ENCODE measurements around the gene RARG. TPM values are rescaled to one million over a fixed set of nuclear protein-coding genes. Genes with fewer than 3 reads are reported as not detected.

Gene RARG
- total and polyA plus RNA-seq, 2 donors = 4.6 to 8.5 TPM

DNA sequence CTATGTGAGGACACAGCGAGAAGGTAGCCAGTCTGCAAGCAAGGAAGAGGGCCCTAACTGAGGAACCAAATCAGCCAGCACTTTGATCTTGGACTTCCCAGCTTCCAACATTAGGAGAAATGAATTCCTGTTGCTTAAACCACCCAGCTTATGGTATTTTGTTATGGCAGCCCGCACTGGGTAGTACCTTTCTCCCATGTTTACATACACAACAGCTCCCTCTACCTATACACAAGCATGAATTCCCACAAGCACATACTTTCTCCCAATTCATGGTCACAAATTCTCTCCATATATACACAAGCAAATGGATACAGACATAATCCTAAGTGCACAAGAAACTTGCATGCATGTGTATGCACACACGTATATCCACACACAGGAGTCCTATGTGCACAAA is 32.3 kb downstream of the RARG start:
- no peak for DNase-seq (ENCODE audit: low read depth in 6 of 9, low spot score in 9 of 9)

GRCh38 chr12:53198486-53199110 is 33.4 kb downstream of the RARG start:
- H3K36me3 ChIP-seq (ENCODE audit: control insufficient read depth in 2 of 2, insufficient read depth in 2 of 2, low read length in 1 of 2) = peaks cover 0 to 8% of the 10 kb centered on the region in 2 donors
- no peak overlapping the region for H3K4me3 ChIP-seq (ENCODE audit: low read length in 2 of 2)
- H3K9me3 ChIP-seq (ENCODE audit: control insufficient read depth in 2 of 2, insufficient read depth in 1 of 2, low read length in 1 of 2) = no peaks in the 10 kb centered on the region
- no peaks in the 10 kb centered on the region for H3K27me3 ChIP-seq (ENCODE audit: control insufficient read depth in 2 of 2, insufficient read depth in 1 of 2, low read length in 1 of 2)
- peaks cover 8 to 42% of the 10 kb centered on the region in 2 donors for H3K4me1 ChIP-seq (ENCODE audit: control insufficient read depth in 2 of 2, insufficient read depth in 2 of 2, low read length in 2 of 2)
- whole genome bisulfite sequencing = 30% methylated on average over 5 of the region's 5 CpGs
- H3K27ac ChIP-seq (ENCODE audit: low read depth in 1 of 2, low read length in 1 of 2) = peak overlapping the region; percentile 50 to 62
- peak in 2 of 9 donors; percentile 34 to 71 for DNase-seq (ENCODE audit: low read depth in 6 of 9, low spot score in 9 of 9)

More for the DNA sequence above, 32.3 kb downstream of the RARG start:
- Histone ChIP-seq H3K27me3 (ENCODE audit: control insufficient read depth in 2 of 2, insufficient read depth in 1 of 2, low read length in 1 of 2) (no peaks in the 10 kb centered on the region), H3K9me3 (ENCODE audit: control insufficient read depth in 2 of 2, insufficient read depth in 1 of 2, low read length in 1 of 2) (no peaks in the 10 kb centered on the region), H3K4me3 (ENCODE audit: low read length in 2 of 2) (no peak overlapping the region), H3K4me1 (ENCODE audit: control insufficient read depth in 2 of 2, insufficient read depth in 2 of 2, low read length in 2 of 2) (peaks cover 8 to 42% of the 10 kb centered on the region in 2 donors), H3K27ac (ENCODE audit: low read depth in 1 of 2, low read length in 1 of 2) (no peak overlapping the region), H3K36me3 (ENCODE audit: control insufficient read depth in 2 of 2, insufficient read depth in 2 of 2, low read length in 1 of 2) (peaks cover 0 to 8% of the 10 kb centered on the region in 2 donors)
- 99% methylated on average over 3 of the region's 3 CpGs for WGBS

GRCh38 chr12:53197011-53197640 is 34.9 kb downstream of the RARG start:
- no peak for DNase-seq (ENCODE audit: low read depth in 6 of 9, low spot score in 9 of 9)
- H3K9me3 ChIP-seq (ENCODE audit: control insufficient read depth in 2 of 2, insufficient read depth in 1 of 2, low read length in 1 of 2) = no peaks in the 10 kb centered on the region
- H3K36me3 ChIP-seq (ENCODE audit: control insufficient read depth in 2 of 2, insufficient read depth in 2 of 2, low read length in 1 of 2) = peaks cover 5 to 16% of the 10 kb centered on the region in 2 donors
- no peak overlapping the region for H3K4me3 ChIP-seq (ENCODE audit: low read length in 2 of 2)
- no peaks in the 10 kb centered on the region for H3K27me3 ChIP-seq (ENCODE audit: control insufficient read depth in 2 of 2, insufficient read depth in 1 of 2, low read length in 1 of 2)
- H3K27ac ChIP-seq (ENCODE audit: low read depth in 1 of 2, low read length in 1 of 2) = no peak overlapping the region
- peaks cover 8 to 44% of the 10 kb centered on the region in 2 donors for H3K4me1 ChIP-seq (ENCODE audit: control insufficient read depth in 2 of 2, insufficient read depth in 2 of 2, low read length in 2 of 2)
- 94% methylated on average over 19 of the region's 19 CpGs for WGBS

DNA sequence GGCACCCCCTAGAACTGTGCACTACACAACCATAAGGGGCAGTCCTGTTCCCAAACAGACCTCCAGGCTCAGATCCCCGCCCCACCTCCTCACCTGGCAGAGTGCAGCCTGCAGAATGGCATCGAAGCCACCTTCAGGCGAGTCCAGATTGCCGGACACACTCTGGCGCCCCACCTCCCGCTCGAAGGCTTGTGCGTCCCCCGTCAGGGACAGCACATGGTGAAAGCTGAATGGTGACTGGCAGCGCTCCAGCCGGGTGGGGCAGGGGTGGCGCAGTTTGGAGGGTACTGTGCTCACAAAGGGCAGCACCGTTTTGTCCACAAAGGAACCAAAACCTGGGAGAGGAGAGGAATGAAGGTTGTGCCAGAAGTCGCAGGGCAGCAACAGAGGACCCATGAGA is 35.5 kb downstream of the RARG start:
- WGBS = 96% methylated on average over 14 of the region's 14 CpGs
- Histone ChIP-seq H3K4me1 (ENCODE audit: control insufficient read depth in 2 of 2, insufficient read depth in 2 of 2, low read length in 2 of 2) (peaks cover 8 to 44% of the 10 kb centered on the region in 2 donors), H3K36me3 (ENCODE audit: control insufficient read depth in 2 of 2, insufficient read depth in 2 of 2, low read length in 1 of 2) (peaks cover 12 to 22% of the 10 kb centered on the region in 2 donors)

GRCh38 chr12:53195516-53196420 is 36.2 kb downstream of the RARG start:
- no peak overlapping the region for H3K27ac ChIP-seq (ENCODE audit: low read depth in 1 of 2, low read length in 1 of 2)
- H3K4me3 ChIP-seq (ENCODE audit: low read length in 2 of 2) = no peak overlapping the region
- H3K36me3 ChIP-seq (ENCODE audit: control insufficient read depth in 2 of 2, insufficient read depth in 2 of 2, low read length in 1 of 2) = peaks cover 19 to 29% of the 10 kb centered on the region in 2 donors
- 97% methylated on average over 10 of the region's 10 CpGs for WGBS
- H3K4me1 ChIP-seq (ENCODE audit: control insufficient read depth in 2 of 2, insufficient read depth in 2 of 2, low read length in 2 of 2) = peaks cover 5 to 38% of the 10 kb centered on the region in 2 donors
- DNase-seq (ENCODE audit: low read depth in 6 of 9, low spot score in 9 of 9) = no peak
- H3K9me3 ChIP-seq (ENCODE audit: control insufficient read depth in 2 of 2, insufficient read depth in 1 of 2, low read length in 1 of 2) = no peaks in the 10 kb centered on the region
- no peaks in the 10 kb centered on the region for H3K27me3 ChIP-seq (ENCODE audit: control insufficient read depth in 2 of 2, insufficient read depth in 1 of 2, low read length in 1 of 2)

More for the DNA sequence above, 35.5 kb downstream of the RARG start:
- DNase-seq (ENCODE audit: low read depth in 6 of 9, low spot score in 9 of 9) = no peak
- Histone ChIP-seq H3K27me3 (ENCODE audit: control insufficient read depth in 2 of 2, insufficient read depth in 1 of 2, low read length in 1 of 2) (no peaks in the 10 kb centered on the region), H3K4me3 (ENCODE audit: low read length in 2 of 2) (no peak overlapping the region), H3K9me3 (ENCODE audit: control insufficient read depth in 2 of 2, insufficient read depth in 1 of 2, low read length in 1 of 2) (no peaks in the 10 kb centered on the region), H3K27ac (ENCODE audit: low read depth in 1 of 2, low read length in 1 of 2) (no peak overlapping the region)

- Histone ChIP-seq H3K27ac (ENCODE audit: low read depth in 1 of 2, low read length in 1 of 2) (no peak overlapping the region), H3K4me1 (ENCODE audit: control insufficient read depth in 2 of 2, insufficient read depth in 2 of 2, low read length in 2 of 2) (peaks cover 5 to 33% of the 10 kb centered on the region in 2 donors), H3K27me3 (ENCODE audit: control insufficient read depth in 2 of 2, insufficient read depth in 1 of 2, low read length in 1 of 2) (no peaks in the 10 kb centered on the region), H3K36me3 (ENCODE audit: control insufficient read depth in 2 of 2, insufficient read depth in 2 of 2, low read length in 1 of 2) (peaks cover 19 to 34% of the 10 kb centered on the region in 2 donors), H3K4me3 (ENCODE audit: low read length in 2 of 2) (no peak overlapping the region), H3K9me3 (ENCODE audit: control insufficient read depth in 2 of 2, insufficient read depth in 1 of 2, low read length in 1 of 2) (no peaks in the 10 kb centered on the region)
- 100% methylated on average over 1 of the region's 1 CpG for WGBS
- no peak for DNase-seq (ENCODE audit: low read depth in 6 of 9, low spot score in 9 of 9)
These were observed 37.0 kb downstream of the RARG start for GRCh38 chr12:53194973-53195372.

GRCh38 chr12:53193985-53194716 is 37.9 kb downstream of the RARG start:
- Histone ChIP-seq H3K27me3 (ENCODE audit: control insufficient read depth in 2 of 2, insufficient read depth in 1 of 2, low read length in 1 of 2) (no peaks in the 10 kb centered on the region), H3K36me3 (ENCODE audit: control insufficient read depth in 2 of 2, insufficient read depth in 2 of 2, low read length in 1 of 2) (peaks cover 19 to 38% of the 10 kb centered on the region in 2 donors), H3K4me3 (ENCODE audit: low read length in 2 of 2) (no peak overlapping the region), H3K4me1 (ENCODE audit: control insufficient read depth in 2 of 2, insufficient read depth in 2 of 2, low read length in 2 of 2) (peaks cover 3 to 29% of the 10 kb centered on the region in 2 donors), H3K9me3 (ENCODE audit: control insufficient read depth in 2 of 2, insufficient read depth in 1 of 2, low read length in 1 of 2) (no peaks in the 10 kb centered on the region), H3K27ac (ENCODE audit: low read depth in 1 of 2, low read length in 1 of 2) (no peak overlapping the region)
- WGBS = 94% methylated on average over 11 of the region's 11 CpGs
- DNase-seq (ENCODE audit: low read depth in 6 of 9, low spot score in 9 of 9) = no peak

GRCh38 chr12:53193040-53193439 is 39.0 kb downstream of the RARG start:
- Histone ChIP-seq H3K36me3 (ENCODE audit: control insufficient read depth in 2 of 2, insufficient read depth in 2 of 2, low read length in 1 of 2) (peaks cover 27 to 48% of the 10 kb centered on the region in 2 donors), H3K9me3 (ENCODE audit: control insufficient read depth in 2 of 2, insufficient read depth in 1 of 2, low read length in 1 of 2) (no peaks in the 10 kb centered on the region), H3K27me3 (ENCODE audit: control insufficient read depth in 2 of 2, insufficient read depth in 1 of 2, low read length in 1 of 2) (no peaks in the 10 kb centered on the region), H3K4me3 (ENCODE audit: low read length in 2 of 2) (no peak overlapping the region), H3K27ac (ENCODE audit: low read depth in 1 of 2, low read length in 1 of 2) (no peak overlapping the region), H3K4me1 (ENCODE audit: control insufficient read depth in 2 of 2, insufficient read depth in 2 of 2, low read length in 2 of 2) (peaks cover 0 to 18% of the 10 kb centered on the region in 2 donors)
- DNase-seq (ENCODE audit: low read depth in 6 of 9, low spot score in 9 of 9) = no peak
- 96% methylated on average over 9 of the region's 9 CpGs for WGBS
